Activated T-cell treated with anti-CD3 and anti-CD28 coated beads, Interleukin-2, amount 50 U/mL, for 72 hours (primary cell): ENCODE data around the gene SMG5. TPM values are rescaled to one million over a fixed set of nuclear protein-coding genes. Genes with fewer than 3 reads are reported as not detected.

Experiments
- ATAC-seq, 2 donors: fragments of 150-1000 bp; cut with Tn5 transposase; replicated peaks in 1 of 2; 2 replicates each; pipeline ENCODE4 v1.10.0; 2021; ENCODE audit warnings: moderate library complexity in 2 of 2, mild to moderate bottlenecking in 1 of 2
- DNase-seq, 2 donors: peaks; one replicate each; pipeline ENCODE4 v3.0.0; 2021 to 2022; ENCODE audit warnings: mixed read lengths in 1 of 2
- H3K27ac Mint-ChIP-seq: one replicate; pipeline ENCODE4 v1.8.0; 2022; ENCODE audit warnings: mild to moderate bottlenecking, moderate library complexity, mixed read lengths
- H3K27me3 Mint-ChIP-seq: one replicate; pipeline ENCODE4 v1.8.0; 2022; ENCODE audit warnings: low read depth, mixed read lengths
- H3K36me3 Mint-ChIP-seq, 2 donors: one replicate each; pipeline ENCODE4 v1.8.0; 2022; ENCODE audit warnings: mixed read lengths in 2 of 2, mild to moderate bottlenecking in 1 of 2; ENCODE audit not compliant: insufficient read depth in 2 of 2
- H3K4me1 Mint-ChIP-seq: one replicate; pipeline ENCODE4 v1.8.0; 2022; ENCODE audit warnings: low read depth, mixed read lengths
- H3K4me3 Mint-ChIP-seq, 2 donors: one replicate each; pipeline ENCODE4 v1.8.0; 2022; ENCODE audit warnings: mild to moderate bottlenecking in 2 of 2, mixed read lengths in 2 of 2, moderate library complexity in 2 of 2
- H3K9me3 Mint-ChIP-seq, 2 donors: one replicate each; pipeline ENCODE4 v1.8.0; 2022; ENCODE audit warnings: mixed read lengths in 2 of 2
- total RNA-seq, 2 donors: library from RNA; stranded (reverse); gene quantifications; one replicate each; pipeline ENCODE4 v1.2.3, GENCODE V29; 2022

The SMG5 gene
- total RNA-seq, 2 donors from 2014 or later, result 77.0 to 79.7 TPM

DNA sequence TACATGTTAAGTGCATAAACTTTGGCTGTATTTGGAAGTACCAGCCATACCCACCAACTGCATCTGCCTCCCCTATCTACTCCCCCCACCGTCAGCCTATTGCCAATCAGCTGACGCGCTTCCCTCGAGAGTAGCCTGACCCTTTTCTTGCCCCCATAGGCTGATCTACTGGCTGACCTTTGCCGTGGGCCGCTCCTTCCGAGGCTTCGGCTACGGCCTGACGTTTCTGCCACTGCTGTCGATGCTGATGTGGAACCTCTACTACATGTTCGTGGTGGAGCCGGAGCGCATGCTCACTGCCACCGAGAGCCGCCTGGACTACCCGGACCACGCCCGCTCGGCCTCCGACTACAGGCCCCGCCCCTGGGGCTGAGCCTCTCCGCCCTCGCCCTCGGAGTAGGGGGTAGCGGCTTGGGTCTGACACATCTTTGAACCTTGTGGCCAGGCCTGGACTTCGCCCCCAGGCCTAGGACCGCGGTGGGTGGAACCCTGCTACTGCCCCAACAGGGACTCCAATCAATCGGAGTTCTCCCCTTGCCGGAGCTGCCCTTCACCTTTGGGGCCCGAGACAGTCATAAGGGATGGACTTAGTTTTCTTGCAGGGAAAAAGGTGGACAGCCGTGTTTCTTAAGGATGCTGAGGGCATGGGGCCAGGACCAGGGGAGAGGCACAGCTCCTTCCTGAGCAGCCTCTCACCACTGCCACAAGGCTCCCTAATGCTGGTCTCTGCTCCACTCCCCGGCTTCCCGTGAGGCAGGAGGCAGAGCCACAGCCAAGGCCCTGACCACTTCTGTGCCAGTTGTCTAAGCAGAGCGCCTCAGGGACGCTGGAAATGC lies 8.8 kb upstream of the SMG5 start:
- peaks cover 25% of the 10 kb centered on the region for H3K4me1 Mint-ChIP-seq
- peaks cover 2 to 6% of the 10 kb centered on the region in 2 donors for H3K36me3 Mint-ChIP-seq
- H3K4me3 Mint-ChIP-seq, result peak overlapping the region; percentile 6 to 22
- no peak overlapping the region for H3K27ac Mint-ChIP-seq
- no peaks in the 10 kb centered on the region for H3K27me3 Mint-ChIP-seq
- DNase-seq, result no peak
- peak; percentile 28 to 42 for ATAC-seq
- no peaks in the 10 kb centered on the region for H3K9me3 Mint-ChIP-seq

DNA sequence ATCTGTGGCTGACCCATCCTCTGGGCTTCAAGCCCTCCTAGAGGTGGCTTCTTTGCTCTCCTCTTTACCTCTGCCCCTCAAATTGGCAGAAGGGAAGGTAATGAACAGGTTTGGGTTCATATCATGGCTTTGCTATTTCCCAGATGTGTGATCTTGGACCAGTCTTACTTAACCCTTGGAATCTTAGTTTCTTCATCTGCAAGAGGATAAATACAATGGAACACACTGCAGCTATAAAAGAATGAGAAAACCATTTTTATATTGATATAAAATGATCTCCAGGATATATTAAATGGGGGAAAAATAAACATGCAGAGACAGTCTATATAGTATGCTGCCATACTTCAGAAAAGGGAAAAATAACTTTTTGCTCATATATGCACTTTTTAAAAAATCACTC lies 7.2 kb upstream of the SMG5 start:
- H3K4me1 Mint-ChIP-seq, result peaks cover 11% of the 10 kb centered on the region
- no peak overlapping the region for H3K4me3 Mint-ChIP-seq
- peaks cover 2 to 8% of the 10 kb centered on the region in 2 donors for H3K36me3 Mint-ChIP-seq
- H3K27ac Mint-ChIP-seq, result peak overlapping the region; percentile 76
- H3K27me3 Mint-ChIP-seq, result no peaks in the 10 kb centered on the region
- DNase-seq (no peak), ATAC-seq (no peak)
- no peaks in the 10 kb centered on the region for H3K9me3 Mint-ChIP-seq

- Mint-ChIP-seq H3K4me1 (peaks cover 24% of the 10 kb centered on the region), H3K4me3 (no peak overlapping the region), H3K9me3 (no peaks in the 10 kb centered on the region), H3K36me3 (peaks cover 5 to 10% of the 10 kb centered on the region in 2 donors), H3K27me3 (no peaks in the 10 kb centered on the region), H3K27ac (no peak overlapping the region)
- no peak for ATAC-seq
- DNase-seq, result no peak
These were observed 3.4 kb upstream of the SMG5 start for GRCh38 chr1:156286061-156286460.

DNA sequence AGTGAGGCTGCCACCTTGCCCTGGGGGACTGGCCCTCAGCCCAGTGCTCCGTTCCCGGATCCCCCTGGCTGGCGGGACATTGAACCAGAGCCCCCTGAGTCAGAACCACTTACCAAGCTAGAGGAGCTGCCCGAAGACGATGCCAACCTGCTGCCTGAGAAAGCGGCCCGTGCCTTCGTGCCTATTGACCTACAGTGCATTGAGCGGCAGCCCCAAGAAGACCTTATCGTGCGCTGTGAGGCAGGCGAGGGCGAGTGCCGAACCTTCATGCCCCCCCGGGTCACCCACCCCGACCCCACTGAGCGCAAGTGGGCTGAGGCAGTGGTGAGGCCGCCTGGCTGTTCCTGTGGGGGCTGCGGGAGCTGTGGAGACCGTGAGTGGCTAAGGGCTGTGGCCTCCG lies 2.8 kb upstream of the SMG5 start:
- DNase-seq (no peak), ATAC-seq (no peak)
- H3K27ac Mint-ChIP-seq, result no peak overlapping the region
- H3K27me3 Mint-ChIP-seq, result no peaks in the 10 kb centered on the region
- H3K4me3 Mint-ChIP-seq, result no peak overlapping the region
- peaks cover 30% of the 10 kb centered on the region for H3K4me1 Mint-ChIP-seq
- no peaks in the 10 kb centered on the region for H3K9me3 Mint-ChIP-seq
- H3K36me3 Mint-ChIP-seq, result peaks cover 5 to 10% of the 10 kb centered on the region in 2 donors

GRCh38 chr1:156284757-156285156 lies 2.1 kb upstream of the SMG5 start:
- H3K27me3 Mint-ChIP-seq, result no peaks in the 10 kb centered on the region
- no peaks in the 10 kb centered on the region for H3K9me3 Mint-ChIP-seq
- H3K27ac Mint-ChIP-seq, result no peak overlapping the region
- H3K4me3 Mint-ChIP-seq, result no peak overlapping the region
- H3K4me1 Mint-ChIP-seq, result peaks cover 35% of the 10 kb centered on the region
- no peak for ATAC-seq
- H3K36me3 Mint-ChIP-seq, result peaks cover 5 to 8% of the 10 kb centered on the region in 2 donors
- DNase-seq, result no peak

DNA sequence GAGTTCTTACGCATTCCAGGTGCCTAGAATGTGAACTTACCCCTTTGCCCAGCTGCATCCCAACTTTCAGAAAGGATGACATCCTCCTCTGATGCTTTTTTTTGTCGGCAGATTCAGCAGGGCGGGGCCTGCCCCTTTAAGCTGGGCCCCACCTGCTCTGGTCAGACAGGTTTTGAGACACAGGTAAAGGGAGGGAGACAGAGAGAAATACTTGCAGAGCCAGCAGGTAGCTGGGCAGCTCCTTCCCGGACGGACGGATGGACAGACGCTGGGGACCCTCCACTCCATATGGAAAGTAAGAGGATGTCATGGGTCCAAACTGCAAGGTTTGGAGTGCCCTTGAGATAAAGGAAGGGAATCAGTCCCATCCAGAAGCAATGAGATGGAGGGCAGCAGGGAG lies 1.5 kb upstream of the SMG5 start, which contains the start of gene TMEM79:
Gene TMEM79 (plus strand): TSS at position 214 of the 400 bp plus-strand sequence. CDS start 902 bp downstream, outside the sequence.
- peaks cover 5 to 8% of the 10 kb centered on the region in 2 donors for H3K36me3 Mint-ChIP-seq
- DNase-seq (no peak), ATAC-seq (no peak)
- no peaks in the 10 kb centered on the region for H3K27me3 Mint-ChIP-seq
- peaks cover 35% of the 10 kb centered on the region for H3K4me1 Mint-ChIP-seq
- H3K9me3 Mint-ChIP-seq, result no peaks in the 10 kb centered on the region
- H3K27ac Mint-ChIP-seq, result peak within 1 kb of the TSS; percentile 95
- peak within 1 kb of the TSS; percentile 98 to 99 for H3K4me3 Mint-ChIP-seq

DNA sequence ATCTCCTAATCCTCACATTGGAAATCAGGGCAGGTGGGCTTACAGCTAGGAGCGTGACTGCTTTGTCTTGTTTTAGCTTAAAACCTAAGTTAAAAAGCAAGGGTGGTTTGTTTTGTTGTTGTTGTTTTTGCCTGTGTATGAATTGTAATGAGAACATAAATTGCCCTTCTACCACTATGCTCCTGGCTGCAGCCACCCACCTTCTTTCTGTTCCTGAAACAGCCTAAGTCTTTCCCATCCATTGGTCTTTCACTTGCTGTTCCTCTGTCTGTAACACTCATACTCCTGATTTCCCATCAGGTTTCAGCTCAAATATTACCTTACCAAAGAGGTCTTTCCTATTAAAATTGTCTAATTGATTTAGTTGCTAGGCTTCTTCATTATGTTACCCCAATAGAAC lies 896 bp upstream of the SMG5 start:
- DNase-seq (no peak), ATAC-seq (no peak)
- Mint-ChIP-seq H3K27me3 (no peaks in the 10 kb centered on the region), H3K4me1 (peaks cover 35% of the 10 kb centered on the region), H3K4me3 (peak overlapping the region; percentile 98 to 99), H3K9me3 (no peaks in the 10 kb centered on the region), H3K36me3 (peaks cover 5 to 13% of the 10 kb centered on the region in 2 donors), H3K27ac (peak overlapping the region; percentile 95)

DNA sequence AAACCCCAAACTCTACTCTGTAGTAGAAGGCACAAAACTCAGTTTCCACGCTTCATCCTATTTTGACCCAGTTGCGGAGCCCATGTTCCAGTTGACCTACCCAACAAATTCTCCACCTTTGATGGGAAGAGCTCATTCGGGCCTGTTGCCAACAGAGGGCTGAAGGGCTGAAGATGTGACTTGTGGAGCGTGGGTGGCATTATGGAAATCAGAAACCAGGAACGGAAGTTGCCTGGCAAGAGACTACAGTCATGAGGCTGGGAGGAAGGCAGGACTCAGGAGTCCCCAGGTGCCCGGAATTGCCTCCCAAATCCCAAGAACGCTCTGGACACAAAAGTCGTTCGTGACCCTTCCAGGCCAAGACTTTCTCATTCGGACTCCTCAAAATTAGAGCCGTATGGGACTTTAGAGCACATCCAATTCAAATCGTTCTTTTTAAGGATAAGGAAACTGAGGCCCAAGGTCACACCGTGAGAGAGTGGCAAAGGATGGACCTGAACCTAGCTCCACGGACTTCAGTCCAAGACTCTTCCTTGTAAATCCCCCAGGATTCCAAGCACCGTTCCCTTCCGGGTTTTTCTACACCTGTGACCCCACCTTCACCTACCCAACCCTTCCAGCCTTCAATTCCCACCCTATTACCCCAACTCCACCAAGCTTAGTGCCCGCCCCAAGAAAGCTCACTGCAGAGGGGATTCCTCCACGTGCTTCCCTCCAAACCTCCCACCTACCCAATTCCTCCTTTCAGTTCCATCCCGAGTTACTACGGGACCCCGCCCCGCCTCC lies 739 bp downstream of the SMG5 start:
- Mint-ChIP-seq H3K4me1 (peaks cover 39% of the 10 kb centered on the region), H3K4me3 (peak overlapping the region; percentile 98 to 99), H3K36me3 (peaks cover 11 to 27% of the 10 kb centered on the region in 2 donors), H3K27ac (peak overlapping the region; percentile 99), H3K27me3 (no peaks in the 10 kb centered on the region), H3K9me3 (no peaks in the 10 kb centered on the region)
- DNase-seq (peak; percentile 27 to 30), ATAC-seq (peak in 1 of 2 donors; percentile 15)

DNA sequence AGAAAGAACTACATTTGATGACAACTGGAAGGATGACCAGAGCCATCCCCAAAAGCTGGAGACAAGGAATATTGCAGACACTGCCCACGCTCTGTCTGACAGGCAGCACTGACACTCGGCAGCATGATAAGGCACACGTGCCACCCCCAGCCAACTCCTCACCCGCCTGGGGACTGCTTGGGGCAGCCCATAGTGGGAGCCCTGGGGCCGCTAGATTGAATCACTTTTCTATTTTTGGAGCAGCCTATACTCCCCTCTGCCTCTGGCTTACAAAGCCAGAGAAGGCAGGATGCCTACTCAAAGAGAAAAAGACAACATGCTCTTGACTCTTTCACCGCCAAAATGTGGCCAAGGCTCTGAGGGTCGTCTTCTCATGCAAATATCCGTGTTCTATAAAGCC lies 1.3 kb downstream of the SMG5 start:
- H3K4me3 Mint-ChIP-seq, result peak overlapping the region; percentile 98 to 99
- H3K27me3 Mint-ChIP-seq, result no peaks in the 10 kb centered on the region
- DNase-seq (peak; percentile 66 to 72), ATAC-seq (peak; percentile 65 to 71)
- peaks cover 39% of the 10 kb centered on the region for H3K4me1 Mint-ChIP-seq
- no peaks in the 10 kb centered on the region for H3K9me3 Mint-ChIP-seq
- H3K36me3 Mint-ChIP-seq, result peaks cover 11 to 29% of the 10 kb centered on the region in 2 donors
- H3K27ac Mint-ChIP-seq, result peak overlapping the region; percentile 99

GRCh38 chr1:156279837-156280236 lies 2.8 kb downstream of the SMG5 start:
- DNase-seq (no peak), ATAC-seq (no peak)
- no peaks in the 10 kb centered on the region for H3K9me3 Mint-ChIP-seq
- H3K27ac Mint-ChIP-seq, result no peak overlapping the region
- no peaks in the 10 kb centered on the region for H3K27me3 Mint-ChIP-seq
- peaks cover 39% of the 10 kb centered on the region for H3K4me1 Mint-ChIP-seq
- peaks cover 11 to 34% of the 10 kb centered on the region in 2 donors for H3K36me3 Mint-ChIP-seq
- no peak overlapping the region for H3K4me3 Mint-ChIP-seq

GRCh38 chr1:156276966-156277381 lies 5.7 kb downstream of the SMG5 start:
- DNase-seq (no peak), ATAC-seq (no peak)
- Mint-ChIP-seq H3K4me3 (no peak overlapping the region), H3K27me3 (no peaks in the 10 kb centered on the region), H3K27ac (no peak overlapping the region), H3K9me3 (no peaks in the 10 kb centered on the region), H3K4me1 (peaks cover 22% of the 10 kb centered on the region), H3K36me3 (peaks cover 12 to 46% of the 10 kb centered on the region in 2 donors)

- no peaks in the 10 kb centered on the region for H3K27me3 Mint-ChIP-seq
- H3K27ac Mint-ChIP-seq, result no peak overlapping the region
- no peak overlapping the region for H3K4me3 Mint-ChIP-seq
- no peak for DNase-seq
- ATAC-seq, result no peak
- H3K9me3 Mint-ChIP-seq, result no peaks in the 10 kb centered on the region
- H3K36me3 Mint-ChIP-seq, result peaks cover 12 to 46% of the 10 kb centered on the region in 2 donors
- H3K4me1 Mint-ChIP-seq, result peaks cover 20% of the 10 kb centered on the region
These were observed 6.1 kb downstream of the SMG5 start for GRCh38 chr1:156276532-156276931.

GRCh38 chr1:156270314-156270713 lies 12.3 kb downstream of the SMG5 start:
- Mint-ChIP-seq H3K36me3 (peaks cover 13 to 46% of the 10 kb centered on the region in 2 donors), H3K27me3 (no peaks in the 10 kb centered on the region), H3K4me1 (no peaks in the 10 kb centered on the region), H3K4me3 (no peak overlapping the region), H3K9me3 (no peaks in the 10 kb centered on the region), H3K27ac (no peak overlapping the region)
- no peak for ATAC-seq
- no peak for DNase-seq
